Epidermal melanocyte (primary cell): ENCODE data around the gene RUNDC3A.
"Not testable (repeated sequence)": the region's sequence is repeated elsewhere in the genome, so short reads cannot be mapped to it uniquely, and the experiment has no call there.

ENCODE experiments used
- DNase-seq: peaks from one replicate; pipeline ENCODE4 v3.0.0; 2011; ENCODE audit warnings: low spot score; ENCODE audit not compliant: insufficient read length

Gene RUNDC3A

DNA sequence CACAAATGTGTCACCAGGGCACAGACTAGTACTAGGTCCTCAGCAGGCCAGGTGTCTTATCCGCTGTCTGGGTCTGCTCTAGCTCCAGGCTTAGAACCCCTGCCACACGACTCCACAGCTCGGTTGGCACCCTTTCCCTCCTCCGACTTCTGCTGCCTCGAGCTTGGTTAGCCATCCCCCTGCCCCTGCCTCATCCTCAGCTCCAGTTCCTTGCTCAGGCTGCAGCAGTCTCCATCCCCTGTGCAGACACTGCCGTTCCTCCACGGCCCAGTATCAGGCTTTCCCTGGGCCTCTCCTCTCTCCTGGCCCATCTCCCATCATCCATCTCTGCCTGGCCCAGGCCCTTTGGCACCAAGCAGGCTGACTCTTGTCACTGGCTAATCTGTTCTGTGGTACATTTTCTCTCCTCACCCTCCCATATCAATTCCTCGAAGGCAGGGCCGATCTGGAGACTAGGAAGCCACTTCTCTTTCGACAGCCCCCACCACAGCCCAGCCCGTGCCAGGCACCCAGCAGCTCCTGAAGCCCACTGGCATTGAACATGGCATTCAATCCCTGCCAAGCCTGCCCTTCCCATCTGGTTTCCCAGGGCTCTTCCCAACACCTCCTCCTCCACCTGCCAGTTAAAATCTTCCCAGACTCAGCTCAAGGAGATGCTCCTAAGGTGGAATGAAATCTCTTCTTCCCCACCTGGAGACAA lies 35.3 kb downstream of the RUNDC3A start:
- no peak for DNase-seq

DNA sequence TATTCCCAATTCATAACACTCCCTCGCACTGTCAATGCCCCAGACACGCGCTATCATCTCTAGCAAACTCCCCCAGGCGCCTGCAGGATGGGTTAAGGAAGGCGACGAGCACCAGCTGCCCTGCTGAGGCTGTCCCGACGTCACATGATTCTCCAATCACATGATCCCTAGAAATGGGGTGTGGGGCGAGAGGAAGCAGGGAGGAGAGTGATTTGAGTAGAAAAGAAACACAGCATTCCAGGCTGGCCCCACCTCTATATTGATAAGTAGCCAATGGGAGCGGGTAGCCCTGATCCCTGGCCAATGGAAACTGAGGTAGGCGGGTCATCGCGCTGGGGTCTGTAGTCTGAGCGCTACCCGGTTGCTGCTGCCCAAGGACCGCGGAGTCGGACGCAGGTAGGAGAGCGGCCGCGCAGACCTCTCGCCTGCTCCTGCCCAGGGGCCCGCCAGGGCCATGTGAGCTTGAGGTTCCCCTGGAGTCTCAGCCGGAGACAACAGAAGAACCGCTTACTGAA lies 36.6 kb downstream of the RUNDC3A start, which contains the start of gene GRN:
Gene GRN, plus strand, starts transcription at position 364 of the 515 bp plus-strand sequence. CDS start 3,863 bp downstream, outside the sequence.
- DNase-seq = peak; percentile 100

DNA sequence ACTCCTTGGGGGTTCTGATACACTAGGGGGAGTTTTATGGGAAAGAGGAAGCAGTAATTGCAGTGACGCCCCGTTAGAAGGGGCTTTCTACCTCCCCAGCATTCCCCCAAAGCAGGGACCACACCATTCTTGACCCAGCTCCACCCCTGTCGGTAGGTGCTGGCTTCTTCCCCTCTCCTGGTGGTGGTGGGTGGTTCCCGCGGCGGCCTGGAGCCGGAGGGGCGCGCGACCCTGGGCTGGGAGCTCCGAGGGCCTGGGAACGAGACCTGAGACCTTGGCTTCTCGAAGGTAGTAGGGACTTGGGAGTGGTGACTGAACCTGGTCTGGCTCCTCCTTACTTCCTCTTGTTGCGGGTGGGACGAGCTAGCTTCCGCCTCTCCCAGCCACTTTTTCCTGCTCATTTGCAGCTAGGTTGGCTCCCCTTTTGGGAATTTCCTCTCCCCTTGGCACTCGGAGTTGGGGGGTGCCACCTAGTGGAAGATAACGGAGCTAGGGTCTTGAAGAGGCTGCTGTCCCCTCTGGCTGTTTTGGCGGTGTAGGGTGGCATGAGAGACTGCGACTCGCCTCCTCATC lies 37.1 kb downstream of the RUNDC3A start:
- DNase-seq = no peak

DNA sequence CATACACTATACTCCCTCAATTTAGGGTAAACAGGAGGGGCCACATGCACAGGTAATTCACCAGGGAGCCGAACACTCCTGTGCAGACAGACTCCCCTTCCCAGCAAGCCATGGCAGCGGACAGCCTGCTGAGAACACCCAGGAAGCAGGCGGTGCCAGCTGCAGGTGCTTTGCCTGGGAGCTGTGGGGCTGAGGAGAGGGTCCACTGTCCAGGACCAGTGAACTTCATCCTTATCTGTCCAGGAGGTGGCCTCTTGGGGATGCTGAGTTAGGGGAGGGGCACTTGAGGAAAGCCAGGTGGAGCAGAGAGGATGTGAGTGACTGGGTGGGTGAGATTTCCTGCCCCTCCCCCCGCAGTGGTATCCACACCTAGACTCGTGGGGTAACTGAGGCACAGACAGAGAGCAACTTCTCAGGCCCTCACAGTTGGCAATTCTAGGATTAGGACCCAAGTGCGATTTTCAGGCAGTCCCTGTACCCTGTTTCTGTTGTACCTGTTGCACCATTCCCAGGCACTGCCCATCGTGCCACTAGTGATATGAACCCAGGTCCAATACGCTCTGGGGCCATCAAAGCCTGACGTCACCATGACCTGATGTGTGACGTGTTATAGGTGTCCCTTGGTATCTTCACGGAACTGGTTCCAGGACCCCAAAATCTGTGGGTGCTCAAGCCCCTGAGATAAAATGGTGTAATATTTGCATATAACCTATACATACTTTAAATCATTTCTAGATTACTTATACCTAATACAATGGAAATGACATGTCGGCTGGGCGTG lies 37.9 kb downstream of the RUNDC3A start:
- DNase-seq = no peak

DNA sequence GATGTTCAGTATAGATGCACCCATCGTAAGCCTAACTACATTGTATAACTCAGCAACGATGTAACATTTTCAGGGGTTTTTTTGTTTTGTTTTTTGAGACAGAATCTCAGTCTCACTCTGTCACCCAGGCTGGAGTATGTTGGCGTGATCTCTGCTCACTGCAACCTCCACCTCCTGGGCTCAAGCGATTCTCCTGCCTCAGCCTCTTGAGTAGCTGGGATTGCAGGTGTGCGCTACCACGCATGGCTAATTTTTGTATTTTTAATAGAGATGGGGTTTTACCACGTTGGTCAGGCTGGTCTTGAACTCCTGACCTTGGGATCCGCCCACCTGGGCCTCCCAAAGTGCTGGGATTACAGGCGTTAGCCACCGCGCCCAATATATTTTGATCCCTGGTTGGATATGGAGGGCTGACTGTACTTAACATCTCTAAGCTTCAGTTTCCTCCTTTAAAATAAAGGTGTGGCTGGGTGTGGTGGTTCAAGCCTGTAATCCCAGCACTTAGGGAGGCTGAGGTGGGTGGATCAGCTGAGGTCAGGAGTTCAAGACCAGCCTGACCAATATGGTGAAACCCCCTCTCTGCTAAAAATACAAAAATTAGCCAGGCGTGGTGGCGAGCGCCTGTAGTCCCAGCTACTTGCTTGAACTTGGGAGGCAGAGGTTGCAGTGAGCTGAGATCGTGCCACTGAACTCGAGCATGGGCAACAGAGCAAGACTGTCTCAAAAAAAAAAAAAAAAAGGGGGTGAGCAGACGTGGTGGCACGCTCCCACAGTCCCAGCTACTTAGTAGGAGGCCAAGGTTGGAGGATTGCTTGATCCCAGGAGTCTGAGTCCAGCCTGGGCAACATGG lies 39.0 kb downstream of the RUNDC3A start:
- not testable (repeated sequence) for DNase-seq

DNA sequence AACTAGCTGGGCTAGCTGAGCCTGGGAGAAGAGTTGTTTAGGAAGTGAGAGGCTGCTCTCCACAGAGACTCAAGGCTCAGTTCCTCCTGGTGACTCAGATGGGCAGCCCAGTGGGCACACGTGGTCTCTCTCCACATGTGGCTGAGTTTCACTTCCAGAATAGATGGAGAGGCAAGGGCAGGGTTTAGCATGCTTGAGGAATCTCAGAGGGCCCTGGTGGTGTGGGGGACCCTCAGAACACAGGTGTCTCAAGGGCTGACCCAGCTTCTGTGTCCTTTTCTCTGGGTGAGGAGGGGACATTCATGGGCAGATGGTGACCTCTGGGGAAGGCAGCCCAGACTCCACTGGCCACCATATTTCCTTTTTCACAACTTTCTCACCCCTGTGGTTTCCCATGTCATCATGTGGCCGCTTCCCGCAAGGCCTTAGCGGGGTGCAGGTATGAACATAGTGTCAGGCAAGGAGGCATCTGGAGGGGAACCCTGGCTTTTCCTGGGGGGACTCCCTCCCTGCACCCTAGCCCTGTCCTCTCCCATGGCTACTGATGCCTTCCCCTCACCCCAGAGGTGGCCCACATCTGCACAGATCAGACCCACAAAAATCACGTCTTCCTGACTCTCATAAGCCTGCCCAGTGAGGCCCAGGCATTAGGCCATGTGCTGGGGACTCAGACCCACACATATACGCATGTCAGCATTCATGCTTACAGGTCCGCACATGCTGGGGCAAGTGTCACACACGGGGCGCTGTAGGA lies 40.0 kb downstream of the RUNDC3A start:
- DNase-seq = no peak

DNA sequence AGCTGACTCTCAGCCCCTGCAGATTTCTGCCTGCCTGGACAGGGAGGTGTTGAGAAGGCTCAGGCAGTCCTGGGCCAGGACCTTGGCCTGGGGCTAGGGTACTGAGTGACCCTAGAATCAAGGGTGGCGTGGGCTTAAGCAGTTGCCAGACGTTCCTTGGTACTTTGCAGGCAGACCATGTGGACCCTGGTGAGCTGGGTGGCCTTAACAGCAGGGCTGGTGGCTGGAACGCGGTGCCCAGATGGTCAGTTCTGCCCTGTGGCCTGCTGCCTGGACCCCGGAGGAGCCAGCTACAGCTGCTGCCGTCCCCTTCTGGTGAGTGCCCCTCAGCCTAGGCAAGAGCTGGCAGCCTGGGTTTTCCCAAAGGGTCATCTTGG lies 40.6 kb downstream of the RUNDC3A start:
- DNase-seq = peak; percentile 8

DNA sequence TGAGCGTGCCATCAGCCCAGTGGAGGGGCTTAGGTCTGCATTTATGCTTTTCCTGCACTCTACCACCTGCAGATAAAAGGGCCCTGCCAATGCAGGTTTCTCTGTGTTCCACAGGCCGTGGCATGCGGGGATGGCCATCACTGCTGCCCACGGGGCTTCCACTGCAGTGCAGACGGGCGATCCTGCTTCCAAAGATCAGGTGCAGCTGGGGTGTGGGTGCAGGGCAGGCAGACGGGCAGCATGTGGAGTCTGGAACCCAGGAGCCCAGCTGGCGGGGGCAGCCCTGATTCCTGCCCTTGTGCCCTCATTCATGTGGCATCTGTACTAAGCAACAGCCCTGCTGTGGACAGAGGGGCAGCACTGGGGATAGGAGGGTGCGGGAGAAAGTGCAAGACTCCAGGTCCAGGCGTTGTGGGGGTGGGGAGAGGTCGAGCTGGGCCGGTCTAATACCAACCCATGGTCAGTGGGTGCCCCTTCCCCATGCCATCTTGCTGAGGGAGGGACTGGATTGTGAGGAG lies 41.2 kb downstream of the RUNDC3A start:
- peak; percentile 13 for DNase-seq

DNA sequence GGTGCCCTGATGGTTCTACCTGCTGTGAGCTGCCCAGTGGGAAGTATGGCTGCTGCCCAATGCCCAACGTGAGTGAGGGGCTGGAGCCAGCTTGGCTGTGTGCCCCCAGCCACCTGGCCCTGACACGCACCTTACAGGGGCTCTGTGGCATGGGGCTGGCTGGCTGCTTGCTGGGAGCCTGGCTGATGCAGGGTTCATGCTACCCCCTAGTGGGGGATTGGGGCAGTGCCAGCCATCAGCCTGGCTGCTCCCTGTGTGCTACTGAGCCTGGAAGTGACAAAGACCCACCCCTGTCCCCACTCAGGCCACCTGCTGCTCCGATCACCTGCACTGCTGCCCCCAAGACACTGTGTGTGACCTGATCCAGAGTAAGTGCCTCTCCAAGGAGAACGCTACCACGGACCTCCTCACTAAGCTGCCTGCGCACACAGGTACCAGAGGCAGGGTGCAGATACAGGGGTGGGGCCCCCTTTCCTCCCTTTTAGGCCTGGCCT lies 42.4 kb downstream of the RUNDC3A start:
- peak; percentile 86 for DNase-seq

DNA sequence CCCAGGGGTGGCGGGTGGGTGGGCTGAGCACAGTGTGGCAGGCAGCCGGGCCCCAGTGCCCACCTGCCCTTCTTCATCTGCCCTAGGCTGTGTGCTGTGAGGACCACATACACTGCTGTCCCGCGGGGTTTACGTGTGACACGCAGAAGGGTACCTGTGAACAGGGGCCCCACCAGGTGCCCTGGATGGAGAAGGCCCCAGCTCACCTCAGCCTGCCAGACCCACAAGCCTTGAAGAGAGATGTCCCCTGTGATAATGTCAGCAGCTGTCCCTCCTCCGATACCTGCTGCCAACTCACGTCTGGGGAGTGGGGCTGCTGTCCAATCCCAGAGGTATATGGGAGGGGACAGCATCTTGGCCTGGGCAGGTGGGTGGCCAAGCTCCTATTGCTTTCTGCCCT lies 43.1 kb downstream of the RUNDC3A start:
- DNase-seq = peak; percentile 7

DNA sequence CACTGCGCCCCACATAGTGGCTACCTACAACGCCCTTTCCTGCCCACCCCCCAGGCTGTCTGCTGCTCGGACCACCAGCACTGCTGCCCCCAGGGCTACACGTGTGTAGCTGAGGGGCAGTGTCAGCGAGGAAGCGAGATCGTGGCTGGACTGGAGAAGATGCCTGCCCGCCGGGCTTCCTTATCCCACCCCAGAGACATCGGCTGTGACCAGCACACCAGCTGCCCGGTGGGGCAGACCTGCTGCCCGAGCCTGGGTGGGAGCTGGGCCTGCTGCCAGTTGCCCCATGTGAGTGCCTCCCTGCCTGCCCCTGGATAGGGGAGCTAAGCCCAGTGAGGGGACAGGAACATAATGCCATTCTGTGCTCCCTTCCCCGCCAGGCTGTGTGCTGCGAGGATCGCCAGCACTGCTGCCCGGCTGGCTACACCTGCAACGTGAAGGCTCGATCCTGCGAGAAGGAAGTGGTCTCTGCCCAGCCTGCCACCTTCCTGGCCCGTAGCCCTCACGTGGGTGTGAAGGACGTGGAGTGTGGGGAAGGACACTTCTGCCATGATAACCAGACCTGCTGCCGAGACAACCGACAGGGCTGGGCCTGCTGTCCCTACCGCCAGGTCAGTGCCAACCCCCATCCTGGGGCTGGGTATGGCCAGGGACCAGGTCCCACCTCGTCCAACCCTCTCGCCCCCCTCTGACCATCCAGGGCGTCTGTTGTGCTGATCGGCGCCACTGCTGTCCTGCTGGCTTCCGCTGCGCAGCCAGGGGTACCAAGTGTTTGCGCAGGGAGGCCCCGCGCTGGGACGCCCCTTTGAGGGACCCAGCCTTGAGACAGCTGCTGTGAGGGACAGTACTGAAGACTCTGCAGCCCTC lies 43.8 kb downstream of the RUNDC3A start:
- peak; percentile 16 for DNase-seq

DNA sequence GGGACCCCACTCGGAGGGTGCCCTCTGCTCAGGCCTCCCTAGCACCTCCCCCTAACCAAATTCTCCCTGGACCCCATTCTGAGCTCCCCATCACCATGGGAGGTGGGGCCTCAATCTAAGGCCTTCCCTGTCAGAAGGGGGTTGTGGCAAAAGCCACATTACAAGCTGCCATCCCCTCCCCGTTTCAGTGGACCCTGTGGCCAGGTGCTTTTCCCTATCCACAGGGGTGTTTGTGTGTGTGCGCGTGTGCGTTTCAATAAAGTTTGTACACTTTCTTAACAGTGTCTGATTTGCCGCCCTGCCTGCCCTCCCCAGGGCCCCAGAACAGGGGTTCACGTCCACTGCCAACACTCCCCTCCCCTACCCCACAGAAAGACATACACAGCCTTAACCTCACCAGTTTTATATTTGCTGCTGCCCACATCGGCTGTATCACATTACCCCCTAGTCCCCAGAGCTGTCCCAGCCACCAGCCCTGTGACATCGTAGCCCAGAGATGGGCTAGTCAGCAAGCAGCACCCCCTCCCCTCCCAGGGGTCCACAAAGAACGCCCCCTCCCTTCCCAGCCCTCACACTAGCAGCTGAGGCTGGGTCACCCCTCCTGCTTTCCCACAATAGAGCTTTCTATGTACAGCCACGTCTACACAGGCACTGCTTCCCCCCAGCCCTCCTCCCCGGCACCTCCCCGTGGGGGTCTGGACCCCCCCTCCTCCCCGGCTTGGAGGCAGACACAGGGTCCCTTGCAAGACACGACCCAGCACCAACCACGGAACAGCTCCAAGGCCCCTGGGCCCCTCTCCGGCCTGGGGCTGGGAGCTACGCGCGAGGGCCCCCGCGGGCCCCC lies 44.6 kb downstream of the RUNDC3A start:
- DNase-seq = peak; percentile 14

DNA sequence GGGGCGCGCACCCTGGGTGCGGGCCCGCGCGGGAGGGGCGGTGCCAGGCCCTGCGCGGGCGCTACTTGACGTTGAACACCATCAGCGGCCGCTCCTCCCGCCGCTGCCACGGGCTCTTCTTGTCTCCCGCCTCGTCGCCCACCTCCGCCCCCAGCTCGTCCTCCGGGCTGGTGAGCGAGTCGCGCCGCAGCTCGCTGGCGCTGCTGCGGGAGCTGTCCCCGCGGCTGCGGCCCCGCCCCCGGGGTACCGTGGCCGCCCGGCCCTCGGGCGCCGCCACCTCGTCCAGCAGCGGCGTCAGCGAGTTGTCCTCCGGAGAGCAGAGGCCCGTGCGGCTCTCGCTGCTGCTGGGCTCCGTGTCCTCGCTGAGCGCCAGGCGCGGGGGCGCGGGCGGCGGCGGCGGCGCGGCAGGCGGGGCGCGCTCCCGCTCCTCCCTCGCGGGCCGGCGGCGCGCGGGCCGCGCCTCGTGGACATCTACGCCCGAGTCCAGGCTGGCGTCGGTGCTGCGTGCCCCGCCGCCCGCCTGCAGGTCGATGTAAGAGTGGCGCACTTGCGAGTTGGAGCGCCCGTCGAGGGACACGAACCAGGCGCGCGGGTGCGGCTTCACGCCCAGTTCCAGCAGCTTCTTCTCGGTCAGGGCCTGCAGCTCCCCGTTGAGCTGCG lies 45.4 kb downstream of the RUNDC3A start:
- DNase-seq = peak; percentile 15

DNA sequence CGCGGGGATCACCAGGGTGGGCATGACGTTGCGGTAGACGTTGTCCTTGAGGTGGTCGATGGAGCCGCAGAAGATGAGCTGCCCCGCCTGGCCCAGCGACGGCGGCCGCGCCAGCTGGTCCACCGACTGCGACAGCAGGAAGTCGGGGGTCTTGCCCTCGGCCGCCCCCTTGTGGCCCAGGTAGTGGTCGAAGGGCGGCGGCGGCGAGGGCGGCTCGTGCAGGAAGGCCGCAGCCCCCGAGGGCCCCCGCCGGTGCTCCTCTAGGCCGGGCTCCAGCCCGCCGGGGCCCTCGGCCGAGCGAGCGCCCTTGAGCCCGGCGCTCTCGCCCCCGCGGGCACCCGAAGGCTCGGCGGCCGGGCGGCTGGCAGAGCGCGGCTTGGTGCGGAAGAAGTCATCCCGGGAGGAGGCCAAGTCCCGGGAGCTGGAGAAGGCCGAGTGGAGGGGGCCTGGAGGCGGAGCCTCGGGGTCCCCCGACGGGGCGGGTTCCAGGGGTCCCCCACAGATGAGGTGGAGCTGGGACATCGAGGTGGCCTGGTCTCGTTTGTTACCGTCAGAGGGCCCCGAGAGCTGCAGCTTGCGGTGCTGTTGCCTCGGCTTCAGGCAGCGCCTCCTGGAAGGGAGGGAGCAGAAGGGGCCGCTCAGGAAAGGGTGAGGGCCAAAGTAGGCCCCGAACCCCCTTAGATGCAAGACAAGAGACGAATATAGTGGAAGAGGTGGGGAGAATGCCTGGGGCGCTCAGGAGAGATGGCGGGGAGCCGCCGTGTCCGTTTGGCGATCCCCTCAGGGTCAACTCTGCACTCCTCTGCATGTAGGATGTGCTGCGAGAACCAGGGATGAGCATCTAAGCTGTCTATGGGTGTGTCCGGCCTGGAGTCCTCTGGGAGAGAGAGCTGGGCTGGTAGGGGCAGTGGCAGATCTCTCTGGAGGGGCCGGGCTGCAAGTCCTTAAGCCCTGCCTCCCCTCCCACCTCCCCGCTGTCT lies 46.5 kb downstream of the RUNDC3A start:
- DNase-seq = peak; percentile 20

DNA sequence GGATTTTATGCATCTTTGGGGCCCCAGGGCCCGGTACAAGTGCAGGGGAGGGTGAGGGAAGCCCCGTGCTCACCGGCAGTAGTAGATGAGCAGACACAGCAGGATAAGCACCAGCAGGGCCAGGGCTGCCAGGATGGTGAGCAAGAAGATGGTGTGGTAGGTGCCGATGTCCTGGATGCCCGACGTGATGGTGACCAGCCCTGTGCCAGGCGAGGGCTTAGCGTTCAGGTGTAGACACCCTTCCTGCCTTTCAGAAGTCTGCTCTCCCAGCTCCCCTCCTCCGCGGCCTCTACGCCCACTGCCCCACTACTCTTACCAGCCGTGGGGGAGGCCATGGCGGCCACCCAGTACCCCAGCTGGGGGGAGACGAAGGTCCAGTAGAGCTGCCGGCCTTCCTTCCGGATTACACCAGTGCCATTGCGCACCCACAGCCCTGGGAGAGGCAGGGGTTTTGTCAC lies 47.3 kb downstream of the RUNDC3A start:
- peak; percentile 4 for DNase-seq

DNA sequence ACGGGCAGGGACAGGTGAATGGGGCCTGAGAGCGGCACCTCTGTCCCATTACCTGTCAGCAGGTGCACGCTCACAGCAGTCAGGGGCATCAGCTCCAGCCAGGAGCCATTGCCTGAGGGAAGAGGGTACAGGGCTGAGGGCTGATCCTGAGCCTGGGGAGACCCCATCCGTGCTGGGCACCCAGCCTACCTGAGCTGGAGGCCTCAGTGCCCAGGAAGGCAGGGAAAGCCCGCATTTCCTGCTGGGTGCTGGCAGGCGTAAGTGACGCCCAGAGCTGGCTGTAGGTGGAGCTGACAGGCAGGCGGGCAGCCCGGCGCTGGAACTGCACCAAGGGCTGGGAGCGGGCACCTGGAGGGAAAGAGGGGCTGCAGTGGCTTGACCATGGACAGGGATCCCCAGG lies 47.8 kb downstream of the RUNDC3A start:
- peak; percentile 15 for DNase-seq
